Heart left ventricle (tissue), 13 donors: ENCODE results near the gene DMD.

Experiments
- POLR2A ChIP-seq, 2 donors: fragments of 450-650 bp; IDR thresholded peaks; one replicate each; pipeline ENCODE4 v1.6.1; 2017; ENCODE audit warnings: antibody characterized with exemption in 2 of 2, mild to moderate bottlenecking in 2 of 2, moderate library complexity in 2 of 2
- TF ChIP-seq, protein P1 (sequence below), 12 donors: fragments of 200-600 bp; sonication (generic) in 4 of 12; IDR thresholded peaks; one replicate each; pipeline versions ENCODE4 v1.5.0 to v1.8.0; 2018 to 2022; ENCODE audit warnings: antibody characterized with exemption in 12 of 12, mild to moderate bottlenecking in 5 of 12
- donor health status: ischemic (EF 13 %, LVEDD 7.1; RV severe dilation, severe dysfunction).
- donor health status: DM: no; HTN: yes; CAD: no.
- donor health status: DM: no; HTN: no; CAD: no.
- donor health status: ischemic (EF 25% LVEDD 6.9; RV normal size, moderate dysfunction).
- donor health status: ischemic (EF 25% LVEDD 5.7; RV mildly dilated, moderate dysfunction).
- donor health status: ischemic (EF 35%, LVEDD 5.7; RV mildly dilated, moderate dysfunction).
- donor health status: nonischemic (EF 11% LVEDD 7.7; RV severe dilation, severe dysfunction).
- donor health status: DM: yes; HTN: yes; CAD: no.
- donor health status: PGD.
- donor health status: ischemic (EF 29% LVEDD 5.4; RV normal size, mild dysfunction).
- donor health status: nonischemic (EF 23%, LVEDD 6.1; RV moderate dilation, normal function).

DNA sequence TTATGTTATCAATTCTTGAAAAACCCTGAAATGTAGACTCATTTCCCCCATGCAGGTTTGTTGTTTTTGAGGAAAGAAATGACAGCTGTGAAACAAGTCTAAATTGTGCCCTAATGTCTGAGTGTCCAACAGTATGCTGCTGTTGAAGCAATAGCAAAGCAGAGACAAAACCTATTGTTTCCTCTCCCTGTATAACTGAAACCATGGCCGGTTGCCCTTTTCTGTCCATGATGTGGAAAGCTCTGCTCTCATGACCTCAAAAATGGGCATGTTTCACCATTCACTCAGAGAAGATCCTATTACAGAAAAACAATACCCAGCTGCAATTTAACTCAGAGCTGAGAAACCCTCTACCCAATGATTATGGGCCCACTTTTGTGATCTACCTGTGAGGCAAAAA is 1826.9 kb downstream of the DMD start:
- TF ChIP-seq, protein P1, sequence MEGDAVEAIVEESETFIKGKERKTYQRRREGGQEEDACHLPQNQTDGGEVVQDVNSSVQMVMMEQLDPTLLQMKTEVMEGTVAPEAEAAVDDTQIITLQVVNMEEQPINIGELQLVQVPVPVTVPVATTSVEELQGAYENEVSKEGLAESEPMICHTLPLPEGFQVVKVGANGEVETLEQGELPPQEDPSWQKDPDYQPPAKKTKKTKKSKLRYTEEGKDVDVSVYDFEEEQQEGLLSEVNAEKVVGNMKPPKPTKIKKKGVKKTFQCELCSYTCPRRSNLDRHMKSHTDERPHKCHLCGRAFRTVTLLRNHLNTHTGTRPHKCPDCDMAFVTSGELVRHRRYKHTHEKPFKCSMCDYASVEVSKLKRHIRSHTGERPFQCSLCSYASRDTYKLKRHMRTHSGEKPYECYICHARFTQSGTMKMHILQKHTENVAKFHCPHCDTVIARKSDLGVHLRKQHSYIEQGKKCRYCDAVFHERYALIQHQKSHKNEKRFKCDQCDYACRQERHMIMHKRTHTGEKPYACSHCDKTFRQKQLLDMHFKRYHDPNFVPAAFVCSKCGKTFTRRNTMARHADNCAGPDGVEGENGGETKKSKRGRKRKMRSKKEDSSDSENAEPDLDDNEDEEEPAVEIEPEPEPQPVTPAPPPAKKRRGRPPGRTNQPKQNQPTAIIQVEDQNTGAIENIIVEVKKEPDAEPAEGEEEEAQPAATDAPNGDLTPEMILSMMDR (IDR thresholded peaks at IDR 0.05) = no peak
- no peak for TF ChIP-seq POLR2A (IDR thresholded peaks at IDR 0.05)
